NCI-H2029 treated with DMSO at 0.1 percent for 48 hours (cell line): ENCODE measurements around the gene SNX18.

ENCODE experiments used
- DNase-seq: peaks from one replicate; lab custom pipeline; 2025; lab: John Stamatoyannopoulos, UW

SNX18 gene

GRCh38 chr5:54580997-54581811 lies 63.6 kb downstream of the SNX18 start:
- no peak for DNase-seq

GRCh38 chr5:54581831-54582548 lies 64.4 kb downstream of the SNX18 start:
- DNase-seq: no peak

GRCh38 chr5:54586336-54586735 lies 68.8 kb downstream of the SNX18 start:
- DNase-seq: no peak

GRCh38 chr5:54589786-54590185 lies 72.2 kb downstream of the SNX18 start:
- no peak for DNase-seq

GRCh38 chr5:54590824-54591223 lies 73.3 kb downstream of the SNX18 start:
- no peak for DNase-seq

- DNase-seq: no peak
Measured at GRCh38 chr5:54593779-54594178, 76.2 kb downstream of the SNX18 start.

GRCh38 chr5:54594181-54594580 lies 76.6 kb downstream of the SNX18 start:
- DNase-seq: no peak

- no peak for DNase-seq
Measured at GRCh38 chr5:54595721-54596120, 78.2 kb downstream of the SNX18 start.
